Endothelial cell of umbilical vein (primary cell): ENCODE data around the gene NAPB.
A peak's percentile ranks its signal among the peaks of the same experiment; 100 is the strongest.

Source experiments
- EZH2 ChIP-seq: IDR thresholded peaks from 2 replicates; pipeline ENCODE4 v1.6.1; 2012; ENCODE audit warnings: borderline replicate concordance, low read depth, mild to moderate bottlenecking, moderate library complexity, low read length, inconsistent platforms; ENCODE audit not compliant: severe bottlenecking
- FOS ChIP-seq: IDR thresholded peaks from 2 replicates; pipeline ENCODE4 v1.6.1; 2011; ENCODE audit warnings: mild to moderate bottlenecking, low read length, moderate library complexity, borderline replicate concordance; ENCODE audit not compliant: insufficient read depth
- GATA2 ChIP-seq: IDR thresholded peaks from 2 replicates; pipeline ENCODE4 v1.7.0; 2011; ENCODE audit warnings: low read depth, mild to moderate bottlenecking, moderate library complexity, mixed read lengths, low read length; ENCODE audit not compliant: insufficient read length, insufficient read depth
- JUN ChIP-seq: IDR thresholded peaks from 2 replicates; pipeline ENCODE4 v1.6.1; 2011; ENCODE audit warnings: borderline replicate concordance, low read depth; ENCODE audit not compliant: insufficient read length, insufficient read depth
- MAX ChIP-seq: IDR thresholded peaks from 2 replicates; pipeline ENCODE4 v1.6.1; 2011; ENCODE audit not compliant: insufficient read depth, insufficient read length
- MYC ChIP-seq: IDR thresholded peaks from one replicate; pipeline ENCODE4 v1.6.1; 2011; ENCODE audit warnings: mild to moderate bottlenecking, low read depth, low read length
- POLR2A ChIP-seq: IDR thresholded peaks from 2 replicates; pipeline ENCODE4 v1.6.1; 2012; ENCODE audit warnings: low read depth, mild to moderate bottlenecking, control low read depth, low read length
- POLR2AphosphoS5 ChIP-seq: IDR thresholded peaks from 2 replicates; pipeline ENCODE4 v1.6.1; 2012; ENCODE audit warnings: low read depth, mild to moderate bottlenecking, control low read depth, low read length, moderate library complexity; ENCODE audit not compliant: insufficient read depth
- TF ChIP-seq, protein P1 (sequence below), 2 donors: IDR thresholded peaks; 1 replicate in 1 of 2; 2 replicates in 1 of 2; pipeline ENCODE4 v1.5.1; 2011; ENCODE audit warnings: low read length in 2 of 2, mild to moderate bottlenecking in 2 of 2, moderate library complexity in 2 of 2, control low read depth in 1 of 2, inconsistent platforms in 1 of 2, low read depth in 1 of 2; ENCODE audit not compliant: insufficient read depth in 1 of 2; ENCODE audit errors: extremely low read depth in 1 of 2

DNA sequence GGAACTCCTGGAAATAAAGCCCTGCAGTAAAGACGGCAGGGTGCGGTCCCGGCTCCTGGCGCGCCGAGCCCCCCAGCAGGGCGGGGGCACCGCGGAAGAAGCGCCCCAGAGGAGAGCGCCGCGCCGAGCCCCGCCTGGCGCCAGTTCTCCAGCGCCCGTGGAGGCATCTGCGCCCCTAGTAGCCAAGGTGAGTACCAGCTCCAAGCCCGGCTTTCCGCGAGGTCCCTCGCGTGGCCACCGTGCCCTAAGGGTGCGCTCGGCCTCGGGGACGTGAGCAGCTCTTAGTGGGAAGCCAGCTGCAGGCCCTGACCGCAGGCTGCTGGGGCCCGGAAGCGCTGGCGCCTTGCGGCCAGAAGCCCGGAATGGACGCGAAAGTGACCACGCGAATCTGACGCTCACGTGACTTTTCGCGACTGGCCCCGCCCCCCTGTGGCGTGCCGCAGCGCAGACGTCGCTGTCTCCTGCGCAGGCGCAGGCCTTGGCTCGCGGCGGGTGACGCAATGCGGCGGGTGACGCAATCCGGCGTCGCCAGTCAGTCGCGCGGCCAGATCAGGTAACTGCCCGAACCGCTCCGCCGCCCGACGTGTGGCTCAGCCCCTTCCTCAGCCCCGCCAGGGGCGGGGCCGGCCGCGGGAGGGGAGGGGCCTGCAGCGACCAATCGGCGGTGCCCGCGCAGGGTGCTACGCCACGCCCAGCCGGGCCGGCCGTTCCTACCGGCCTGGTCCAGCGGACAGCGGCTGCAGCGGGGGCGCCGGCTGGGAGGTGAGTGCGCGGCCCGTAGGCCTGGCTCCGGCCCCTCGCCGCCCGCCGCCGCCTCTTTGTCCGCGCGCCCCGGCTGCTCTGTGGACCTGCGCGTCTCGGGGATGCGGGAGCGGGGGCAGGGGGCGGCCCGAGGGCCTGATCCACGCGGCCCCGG is 59.6 kb downstream of the NAPB start, which contains the start of gene GZF1:
- TF ChIP-seq, protein P1, sequence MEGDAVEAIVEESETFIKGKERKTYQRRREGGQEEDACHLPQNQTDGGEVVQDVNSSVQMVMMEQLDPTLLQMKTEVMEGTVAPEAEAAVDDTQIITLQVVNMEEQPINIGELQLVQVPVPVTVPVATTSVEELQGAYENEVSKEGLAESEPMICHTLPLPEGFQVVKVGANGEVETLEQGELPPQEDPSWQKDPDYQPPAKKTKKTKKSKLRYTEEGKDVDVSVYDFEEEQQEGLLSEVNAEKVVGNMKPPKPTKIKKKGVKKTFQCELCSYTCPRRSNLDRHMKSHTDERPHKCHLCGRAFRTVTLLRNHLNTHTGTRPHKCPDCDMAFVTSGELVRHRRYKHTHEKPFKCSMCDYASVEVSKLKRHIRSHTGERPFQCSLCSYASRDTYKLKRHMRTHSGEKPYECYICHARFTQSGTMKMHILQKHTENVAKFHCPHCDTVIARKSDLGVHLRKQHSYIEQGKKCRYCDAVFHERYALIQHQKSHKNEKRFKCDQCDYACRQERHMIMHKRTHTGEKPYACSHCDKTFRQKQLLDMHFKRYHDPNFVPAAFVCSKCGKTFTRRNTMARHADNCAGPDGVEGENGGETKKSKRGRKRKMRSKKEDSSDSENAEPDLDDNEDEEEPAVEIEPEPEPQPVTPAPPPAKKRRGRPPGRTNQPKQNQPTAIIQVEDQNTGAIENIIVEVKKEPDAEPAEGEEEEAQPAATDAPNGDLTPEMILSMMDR (IDR thresholded peaks at IDR 0.05; ENCODE audit: extremely low read depth in 1 of 2, insufficient read depth in 1 of 2, low read depth in 1 of 2, low read length in 2 of 2): no peak
- TF ChIP-seq FOS (peak; percentile 19), POLR2AphosphoS5 (peak; percentile 94), MYC (peak; percentile 46), POLR2A (peak; percentile 93), JUN (peak; percentile 61), EZH2 (no peak), MAX (peak; percentile 98), GATA2 (no peak)
